Measurements from ENCODE around the gene TXNDC8. TPM values are rescaled to one million over a fixed set of nuclear protein-coding genes. Genes with fewer than 3 reads are reported as not detected.

Gene TXNDC8
- total RNA-seq, 1 experiment from 2014 or later = not detected

DNA sequence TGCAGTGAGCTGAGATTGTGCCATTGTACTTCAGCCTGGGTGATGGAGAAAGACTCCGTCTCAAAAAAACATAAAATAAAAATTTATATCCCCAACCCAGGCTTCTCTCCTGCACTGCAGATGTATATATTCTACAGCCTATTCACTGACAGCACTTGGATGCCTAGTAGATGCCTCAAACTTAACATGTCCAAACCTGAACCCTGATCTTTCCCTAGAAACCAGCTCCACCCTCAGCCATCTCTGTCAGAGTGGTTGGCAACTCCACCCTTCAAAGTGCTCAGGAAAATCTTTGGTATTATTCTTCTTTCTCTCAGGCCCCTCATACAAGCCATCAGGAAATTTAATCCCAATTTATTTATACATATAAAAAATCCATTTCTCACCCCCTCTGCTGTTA, 44.4 kb downstream of the TXNDC8 start:
- in situ Hi-C loops (cut with HindIII; ENCODE audit: low pct_unique_long_range_greater_than_20kb, low sequenced_read_pairs) (no loop called here), intact Hi-C loops (cut with micrococcal nuclease; ENCODE audit: unreplicated experiment) (no loop called here)
- TF ChIP-seq, protein P1, sequence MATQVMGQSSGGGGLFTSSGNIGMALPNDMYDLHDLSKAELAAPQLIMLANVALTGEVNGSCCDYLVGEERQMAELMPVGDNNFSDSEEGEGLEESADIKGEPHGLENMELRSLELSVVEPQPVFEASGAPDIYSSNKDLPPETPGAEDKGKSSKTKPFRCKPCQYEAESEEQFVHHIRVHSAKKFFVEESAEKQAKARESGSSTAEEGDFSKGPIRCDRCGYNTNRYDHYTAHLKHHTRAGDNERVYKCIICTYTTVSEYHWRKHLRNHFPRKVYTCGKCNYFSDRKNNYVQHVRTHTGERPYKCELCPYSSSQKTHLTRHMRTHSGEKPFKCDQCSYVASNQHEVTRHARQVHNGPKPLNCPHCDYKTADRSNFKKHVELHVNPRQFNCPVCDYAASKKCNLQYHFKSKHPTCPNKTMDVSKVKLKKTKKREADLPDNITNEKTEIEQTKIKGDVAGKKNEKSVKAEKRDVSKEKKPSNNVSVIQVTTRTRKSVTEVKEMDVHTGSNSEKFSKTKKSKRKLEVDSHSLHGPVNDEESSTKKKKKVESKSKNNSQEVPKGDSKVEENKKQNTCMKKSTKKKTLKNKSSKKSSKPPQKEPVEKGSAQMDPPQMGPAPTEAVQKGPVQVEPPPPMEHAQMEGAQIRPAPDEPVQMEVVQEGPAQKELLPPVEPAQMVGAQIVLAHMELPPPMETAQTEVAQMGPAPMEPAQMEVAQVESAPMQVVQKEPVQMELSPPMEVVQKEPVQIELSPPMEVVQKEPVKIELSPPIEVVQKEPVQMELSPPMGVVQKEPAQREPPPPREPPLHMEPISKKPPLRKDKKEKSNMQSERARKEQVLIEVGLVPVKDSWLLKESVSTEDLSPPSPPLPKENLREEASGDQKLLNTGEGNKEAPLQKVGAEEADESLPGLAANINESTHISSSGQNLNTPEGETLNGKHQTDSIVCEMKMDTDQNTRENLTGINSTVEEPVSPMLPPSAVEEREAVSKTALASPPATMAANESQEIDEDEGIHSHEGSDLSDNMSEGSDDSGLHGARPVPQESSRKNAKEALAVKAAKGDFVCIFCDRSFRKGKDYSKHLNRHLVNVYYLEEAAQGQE (IDR thresholded peaks at IDR 0.05; ENCODE audit: insufficient read depth in 1 of 2, low read depth in 2 of 2, low read length in 1 of 2) = no peak
- TF ChIP-seq, protein P2, sequence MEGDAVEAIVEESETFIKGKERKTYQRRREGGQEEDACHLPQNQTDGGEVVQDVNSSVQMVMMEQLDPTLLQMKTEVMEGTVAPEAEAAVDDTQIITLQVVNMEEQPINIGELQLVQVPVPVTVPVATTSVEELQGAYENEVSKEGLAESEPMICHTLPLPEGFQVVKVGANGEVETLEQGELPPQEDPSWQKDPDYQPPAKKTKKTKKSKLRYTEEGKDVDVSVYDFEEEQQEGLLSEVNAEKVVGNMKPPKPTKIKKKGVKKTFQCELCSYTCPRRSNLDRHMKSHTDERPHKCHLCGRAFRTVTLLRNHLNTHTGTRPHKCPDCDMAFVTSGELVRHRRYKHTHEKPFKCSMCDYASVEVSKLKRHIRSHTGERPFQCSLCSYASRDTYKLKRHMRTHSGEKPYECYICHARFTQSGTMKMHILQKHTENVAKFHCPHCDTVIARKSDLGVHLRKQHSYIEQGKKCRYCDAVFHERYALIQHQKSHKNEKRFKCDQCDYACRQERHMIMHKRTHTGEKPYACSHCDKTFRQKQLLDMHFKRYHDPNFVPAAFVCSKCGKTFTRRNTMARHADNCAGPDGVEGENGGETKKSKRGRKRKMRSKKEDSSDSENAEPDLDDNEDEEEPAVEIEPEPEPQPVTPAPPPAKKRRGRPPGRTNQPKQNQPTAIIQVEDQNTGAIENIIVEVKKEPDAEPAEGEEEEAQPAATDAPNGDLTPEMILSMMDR (IDR thresholded peaks at IDR 0.05) = no peak
- TF ChIP-seq SIN3A (IDR thresholded peaks at IDR 0.05; ENCODE audit: borderline replicate concordance, insufficient read depth, low read depth, low read length) (no peak), POLR2AphosphoS5 (IDR thresholded peaks at IDR 0.05; ENCODE audit: low read depth, low read length) (no peak), TCF7L2 (IDR thresholded peaks at IDR 0.05; ENCODE audit: low read depth, low read length) (no peak)
- ATAC-seq (no peak), DNase-seq (ENCODE audit: low read depth, low spot score) (no peak)
- POLR2A ChIA-PET = no interaction called here
- Histone ChIP-seq H3K4me1 (ENCODE audit: control insufficient read depth, insufficient read depth, low read length) (no peaks in the 10 kb centered on the region), H3K27me3 (ENCODE audit: control insufficient read depth, insufficient read depth, low read length) (no peaks in the 10 kb centered on the region), H3K4me3 (ENCODE audit: low read depth in 2 of 2, low read length in 2 of 2) (no peak overlapping the region), H3K27ac (ENCODE audit: low read length) (no peak overlapping the region), H3K36me3 (ENCODE audit: control insufficient read depth, insufficient read depth, low read length) (no peaks in the 10 kb centered on the region), H3K9me3 (ENCODE audit: control insufficient read depth, insufficient read depth, low read depth, low read length) (no peaks in the 10 kb centered on the region)
- BruUV-seq (replicated peaks) = no TSS peak
- CTCF ChIA-PET = no interaction called here

DNA sequence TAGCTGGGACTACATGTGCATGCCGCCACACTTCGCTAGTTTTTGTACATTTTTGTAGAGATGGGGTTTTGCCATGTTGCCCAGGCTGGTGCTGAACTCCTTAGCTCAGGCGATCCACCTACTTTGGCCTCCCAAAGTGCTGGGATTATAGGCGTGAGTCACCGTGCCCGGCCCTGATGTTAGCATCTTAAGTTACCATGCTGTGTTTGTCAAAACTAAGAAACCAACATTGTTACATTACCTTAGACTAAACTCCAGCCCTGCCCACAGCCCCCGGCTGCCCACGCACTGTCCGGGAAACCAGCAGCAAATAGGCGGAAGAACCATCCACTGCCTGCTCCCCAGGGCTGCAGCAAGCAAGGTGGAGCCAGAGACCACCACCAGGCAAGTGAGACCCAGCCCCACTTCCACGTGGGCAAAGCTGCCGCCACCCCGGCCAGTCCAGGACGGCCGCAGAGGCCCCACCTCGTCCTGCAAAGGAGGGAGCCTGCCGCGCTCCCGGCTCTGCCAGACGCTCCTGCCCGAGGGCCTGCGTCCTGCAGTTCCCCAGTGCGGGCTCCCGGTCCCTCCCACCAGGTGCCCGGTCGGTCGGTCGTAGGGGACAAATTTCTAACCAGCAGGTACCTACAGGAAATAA, 45.6 kb downstream of the TXNDC8 start:
- no peak overlapping the region for H3K27ac ChIP-seq (ENCODE audit: low read length)
- no peaks in the 10 kb centered on the region for H3K9me3 ChIP-seq (ENCODE audit: control insufficient read depth, insufficient read depth, low read depth, low read length)
- H3K27me3 ChIP-seq (ENCODE audit: control insufficient read depth, insufficient read depth, low read length) = no peaks in the 10 kb centered on the region
- in situ Hi-C loops (cut with HindIII; ENCODE audit: low pct_unique_long_range_greater_than_20kb, low sequenced_read_pairs) = no loop called here
- POLR2A ChIA-PET = no interaction called here
- no peaks in the 10 kb centered on the region for H3K36me3 ChIP-seq (ENCODE audit: control insufficient read depth, insufficient read depth, low read length)
- CTCF ChIA-PET = no interaction called here
- ATAC-seq = no peak
- no peaks in the 10 kb centered on the region for H3K4me1 ChIP-seq (ENCODE audit: control insufficient read depth, insufficient read depth, low read length)
- intact Hi-C loops (cut with micrococcal nuclease; ENCODE audit: unreplicated experiment) = no loop called here
- TF ChIP-seq TCF7L2 (IDR thresholded peaks at IDR 0.05; ENCODE audit: low read depth, low read length) (no peak), SIN3A (IDR thresholded peaks at IDR 0.05; ENCODE audit: borderline replicate concordance, insufficient read depth, low read depth, low read length) (no peak), POLR2AphosphoS5 (IDR thresholded peaks at IDR 0.05; ENCODE audit: low read depth, low read length) (no peak)
- TF ChIP-seq, protein P2 (IDR thresholded peaks at IDR 0.05) = no peak
- TF ChIP-seq, protein P1 (IDR thresholded peaks at IDR 0.05; ENCODE audit: insufficient read depth in 1 of 2, low read depth in 2 of 2, low read length in 1 of 2) = no peak
- no TSS peak for BruUV-seq (replicated peaks)
- no peak for DNase-seq (ENCODE audit: low read depth, low spot score)
- no peak overlapping the region for H3K4me3 ChIP-seq (ENCODE audit: low read depth in 2 of 2, low read length in 2 of 2)

Measured in Panc1 (cell line).